Chondrocyte (in vitro differentiated cells): ENCODE results near the gene NMRK2. TPM values are rescaled to one million over a fixed set of nuclear protein-coding genes. Genes with fewer than 3 reads are reported as not detected.

Experiments used
- DNase-seq: peaks from one replicate; pipeline ENCODE4 v3.0.0; 2021; ENCODE audit warnings: mixed read lengths, low spot score
- H3K27ac Mint-ChIP-seq: one replicate; pipeline ENCODE4 v1.8.0; 2021; ENCODE audit warnings: mild to moderate bottlenecking, moderate library complexity, mixed read lengths; ENCODE audit not compliant: unreplicated experiment
- H3K27me3 Mint-ChIP-seq: 2 replicates; pipeline ENCODE4 v1.8.0; 2021; ENCODE audit warnings: low read depth, mixed read lengths
- H3K36me3 Mint-ChIP-seq: 2 replicates; pipeline ENCODE4 v1.8.0; 2021; ENCODE audit warnings: low read depth, mixed read lengths
- H3K4me1 Mint-ChIP-seq: 2 replicates; pipeline ENCODE4 v1.8.0; 2021; ENCODE audit warnings: low read depth, mild to moderate bottlenecking, mixed read lengths
- H3K4me3 Mint-ChIP-seq: one replicate; pipeline ENCODE4 v1.8.0; 2021; ENCODE audit warnings: mild to moderate bottlenecking, moderate library complexity, mixed read lengths; ENCODE audit not compliant: unreplicated experiment
- H3K9me3 Mint-ChIP-seq: 2 replicates; pipeline ENCODE4 v1.8.0; 2021; ENCODE audit warnings: low read depth, mixed read lengths
- total RNA-seq: library from RNA; stranded (reverse); gene quantifications from 3 replicates; pipeline ENCODE4 v1.2.1, GENCODE V29; 2021
- TF ChIP-seq, protein P1 (sequence below): fragments of 200-600 bp; sonication (generic); IDR thresholded peaks from 2 replicates; pipeline ENCODE4 v1.5.0; 2021; ENCODE audit warnings: antibody characterized with exemption, mild to moderate bottlenecking, moderate library complexity

The NMRK2 gene
- total RNA-seq, 1 donor from 2014 or later: not detected

DNA sequence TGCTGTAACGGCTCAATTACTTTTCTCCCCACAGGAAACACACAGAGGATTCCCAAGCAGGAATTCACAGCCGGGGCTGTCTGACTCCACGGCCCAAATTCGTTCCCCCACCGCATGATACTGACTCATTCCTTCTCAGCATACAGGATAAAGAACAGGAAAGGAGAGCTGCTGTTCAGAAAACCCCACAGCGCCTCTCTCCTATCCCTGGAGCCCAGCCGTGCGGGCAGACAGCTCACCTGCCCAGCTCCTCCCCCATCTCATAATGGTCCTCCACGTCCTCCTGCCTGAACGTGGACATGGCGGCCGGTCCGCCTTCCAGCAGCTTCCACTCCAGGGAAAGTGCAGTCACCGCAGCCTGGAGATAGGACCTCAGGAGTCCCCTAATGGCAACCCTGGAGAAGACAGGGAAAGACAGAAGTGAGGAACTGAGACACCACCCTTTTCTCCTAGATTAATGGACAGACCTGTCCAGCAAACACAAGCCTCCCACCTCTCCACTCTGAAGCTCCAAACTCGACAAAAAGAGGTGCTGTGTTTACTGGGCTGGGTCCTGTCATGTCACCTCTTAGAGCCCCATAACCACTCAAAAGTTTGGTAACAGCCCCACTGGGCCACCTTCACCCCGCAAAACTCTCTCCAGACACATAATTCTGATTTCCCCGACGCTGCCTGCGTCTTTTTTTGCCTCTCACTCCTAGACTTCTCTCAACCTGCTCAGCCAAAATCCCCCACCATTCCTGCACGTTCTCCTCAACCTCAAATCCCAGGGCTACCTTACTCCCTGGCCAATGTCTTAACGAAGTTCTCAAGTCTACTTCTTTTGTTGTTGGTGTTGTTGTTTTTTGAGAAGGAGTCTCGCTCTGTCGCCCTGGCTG lies 36.8 kb downstream of the NMRK2 start:
- peaks cover 12% of the 10 kb centered on the region for H3K36me3 Mint-ChIP-seq
- no peak for DNase-seq

GRCh38 chr19:3970313-3970807 lies 37.5 kb downstream of the NMRK2 start:
- Mint-ChIP-seq H3K27me3 (no peaks in the 10 kb centered on the region), H3K9me3 (no peaks in the 10 kb centered on the region), H3K36me3 (peaks cover 12% of the 10 kb centered on the region), H3K4me1 (peaks cover 44% of the 10 kb centered on the region), H3K4me3 (peak overlapping the region; percentile 88), H3K27ac (peak overlapping the region; percentile 96)
- TF ChIP-seq, protein P1, sequence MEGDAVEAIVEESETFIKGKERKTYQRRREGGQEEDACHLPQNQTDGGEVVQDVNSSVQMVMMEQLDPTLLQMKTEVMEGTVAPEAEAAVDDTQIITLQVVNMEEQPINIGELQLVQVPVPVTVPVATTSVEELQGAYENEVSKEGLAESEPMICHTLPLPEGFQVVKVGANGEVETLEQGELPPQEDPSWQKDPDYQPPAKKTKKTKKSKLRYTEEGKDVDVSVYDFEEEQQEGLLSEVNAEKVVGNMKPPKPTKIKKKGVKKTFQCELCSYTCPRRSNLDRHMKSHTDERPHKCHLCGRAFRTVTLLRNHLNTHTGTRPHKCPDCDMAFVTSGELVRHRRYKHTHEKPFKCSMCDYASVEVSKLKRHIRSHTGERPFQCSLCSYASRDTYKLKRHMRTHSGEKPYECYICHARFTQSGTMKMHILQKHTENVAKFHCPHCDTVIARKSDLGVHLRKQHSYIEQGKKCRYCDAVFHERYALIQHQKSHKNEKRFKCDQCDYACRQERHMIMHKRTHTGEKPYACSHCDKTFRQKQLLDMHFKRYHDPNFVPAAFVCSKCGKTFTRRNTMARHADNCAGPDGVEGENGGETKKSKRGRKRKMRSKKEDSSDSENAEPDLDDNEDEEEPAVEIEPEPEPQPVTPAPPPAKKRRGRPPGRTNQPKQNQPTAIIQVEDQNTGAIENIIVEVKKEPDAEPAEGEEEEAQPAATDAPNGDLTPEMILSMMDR: no peak
- DNase-seq: no peak

More for the DNA sequence above, 36.8 kb downstream of the NMRK2 start:
- Mint-ChIP-seq H3K27me3 (no peaks in the 10 kb centered on the region), H3K4me3 (peak overlapping the region; percentile 88), H3K4me1 (peaks cover 47% of the 10 kb centered on the region), H3K9me3 (no peaks in the 10 kb centered on the region), H3K27ac (peak overlapping the region; percentile 96)
- TF ChIP-seq, protein P1: peak; percentile 66

DNA sequence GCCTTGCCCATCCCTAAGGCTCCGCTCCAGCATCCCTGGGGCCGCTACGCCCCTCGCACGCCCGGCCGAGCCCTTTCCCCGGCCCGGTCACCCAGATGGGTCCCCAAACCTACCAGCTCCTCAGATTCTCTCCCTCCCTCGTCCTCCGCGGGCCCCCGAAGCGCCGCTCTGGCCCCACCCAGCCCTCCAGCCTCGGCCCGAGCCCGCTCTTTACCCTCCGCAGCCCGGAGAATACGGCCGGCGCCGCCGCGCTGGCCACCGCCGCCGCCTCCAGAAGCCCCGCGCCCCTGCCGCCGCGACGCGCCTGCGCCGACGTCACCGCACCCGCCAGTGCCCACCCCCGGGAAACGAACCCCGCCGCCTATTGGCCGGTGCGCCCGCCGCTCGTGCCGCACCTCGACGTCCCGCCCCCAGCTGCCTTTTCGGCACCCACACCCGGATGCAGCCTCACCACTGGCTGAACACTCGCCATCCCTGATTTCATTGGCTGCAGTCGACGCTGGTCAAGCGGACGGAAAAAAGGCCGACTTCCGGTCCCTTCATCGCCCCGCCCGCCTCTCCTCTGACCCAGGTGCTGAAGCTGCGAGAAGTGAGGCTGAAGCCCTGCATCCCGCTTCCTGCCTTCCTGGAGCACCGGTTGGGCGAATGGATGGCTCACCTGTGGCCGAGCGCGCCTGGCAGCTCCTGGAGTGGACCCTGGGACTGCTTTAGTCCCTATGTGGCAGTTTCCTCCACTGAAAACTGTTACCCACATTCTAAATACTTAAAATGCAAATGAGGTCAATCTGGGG lies 38.1 kb downstream of the NMRK2 start, which contains the start of gene DAPK3:
TSS of gene DAPK3 (minus strand) at position 292 of the 791 bp plus-strand sequence. CDS start 1,364 bp downstream, outside the sequence.
- Mint-ChIP-seq H3K27me3 (no peaks in the 10 kb centered on the region), H3K9me3 (no peaks in the 10 kb centered on the region), H3K4me1 (peaks cover 39% of the 10 kb centered on the region), H3K36me3 (peaks cover 17% of the 10 kb centered on the region), H3K27ac (peak within 1 kb of the TSS; percentile 96), H3K4me3 (peak within 1 kb of the TSS; percentile 88)
- TF ChIP-seq, protein P1: no peak
- peak; percentile 98 for DNase-seq

DNA sequence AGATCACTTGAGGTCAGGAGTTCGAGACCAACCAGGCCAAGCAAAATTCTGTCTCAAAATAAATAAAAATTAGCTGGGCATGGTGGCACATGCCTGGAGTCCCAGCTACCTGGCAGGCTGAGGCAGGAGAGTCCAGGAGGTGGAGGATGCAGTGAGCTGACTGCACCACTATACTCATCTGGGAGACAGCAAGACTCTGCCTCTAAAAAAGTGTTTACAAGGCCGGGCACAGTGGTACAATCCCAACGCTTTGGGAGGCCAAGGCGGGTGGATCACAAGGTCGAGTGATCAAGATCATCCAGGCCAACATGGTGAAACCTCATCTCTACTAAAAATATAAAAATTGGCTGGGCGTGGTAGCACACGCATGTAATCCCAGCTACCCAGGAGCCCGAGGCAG lies 42.3 kb downstream of the NMRK2 start:
- no peak for DNase-seq
- peaks cover 28% of the 10 kb centered on the region for H3K36me3 Mint-ChIP-seq
- no peaks in the 10 kb centered on the region for H3K27me3 Mint-ChIP-seq
- TF ChIP-seq, protein P1: no peak
- H3K9me3 Mint-ChIP-seq: no peaks in the 10 kb centered on the region
- H3K4me1 Mint-ChIP-seq: peaks cover 3% of the 10 kb centered on the region
- no peak overlapping the region for H3K27ac Mint-ChIP-seq
- no peak overlapping the region for H3K4me3 Mint-ChIP-seq

DNA sequence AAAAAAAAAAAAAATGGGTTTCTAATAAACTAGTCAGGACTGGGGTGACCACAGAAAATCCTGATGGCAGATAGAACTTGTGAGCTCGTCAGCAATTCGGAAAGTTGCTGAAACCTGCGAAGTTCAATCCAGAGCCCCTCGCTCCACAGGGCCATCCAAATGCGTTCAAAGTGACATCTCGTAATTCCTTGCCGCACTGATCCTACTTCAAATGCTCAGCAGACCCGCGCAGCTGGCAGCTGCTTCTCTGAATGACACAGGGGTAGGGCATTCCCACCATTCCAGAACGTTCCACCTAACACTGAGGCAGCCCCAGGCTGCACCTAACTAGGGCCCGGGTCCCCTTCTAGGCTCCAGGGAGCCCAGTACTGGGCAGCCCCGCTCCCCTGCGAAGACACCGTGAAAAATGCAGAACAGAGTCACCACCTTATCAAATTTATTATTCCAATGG lies 42.8 kb downstream of the NMRK2 start:
- no peak for DNase-seq
- TF ChIP-seq, protein P1: no peak
- Mint-ChIP-seq H3K27ac (peak overlapping the region; percentile 51), H3K4me1 (peaks cover 3% of the 10 kb centered on the region), H3K36me3 (peaks cover 30% of the 10 kb centered on the region), H3K4me3 (no peak overlapping the region), H3K27me3 (no peaks in the 10 kb centered on the region), H3K9me3 (no peaks in the 10 kb centered on the region)
